Activated CD8-positive, alpha-beta T cell treated with anti-CD3 and anti-CD28 coated beads for 36 hours (primary cell): Measurements from ENCODE around the gene CECR2. TPM values are rescaled to one million over a fixed set of nuclear protein-coding genes. Genes with fewer than 3 reads are reported as not detected.
A peak's percentile ranks its signal among the peaks of the same experiment; 100 is the strongest.

Experiments
- ATAC-seq: fragments of 200-7000 bp; cut with Tn5 transposase; one replicate; pipeline ENCODE4 v1.10.0; 2021; ENCODE audit warnings: mild to moderate bottlenecking, moderate library complexity
- CTCF ChIA-PET: fragments of 350-600 bp; sonication (Branson Sonifier 250); formaldehyde crosslinking; loops from one replicate; lab custom pipeline; 2021; ENCODE audit warnings: antibody characterized with exemption; lab: Charles Lee
- POLR2A ChIA-PET: fragments of 350-600 bp; sonication (Branson Sonifier 250); formaldehyde crosslinking; loops from one replicate; lab custom pipeline; 2021; ENCODE audit warnings: antibody characterized with exemption; lab: Charles Lee
- DNase-seq: peaks from one replicate; pipeline ENCODE4 v3.0.0-alpha.2; 2020
- H3K27ac Mint-ChIP-seq: one replicate; pipeline ENCODE4 v1.8.0; 2021; ENCODE audit warnings: mild to moderate bottlenecking, mixed read lengths
- H3K27me3 Mint-ChIP-seq: one replicate; pipeline ENCODE4 v1.8.0; 2021; ENCODE audit warnings: mixed read lengths
- H3K36me3 Mint-ChIP-seq: one replicate; pipeline ENCODE4 v1.8.0; 2021; ENCODE audit warnings: low read depth, mixed read lengths
- H3K4me1 Mint-ChIP-seq: one replicate; pipeline ENCODE4 v1.8.0; 2021; ENCODE audit warnings: low read depth, mixed read lengths
- H3K4me3 Mint-ChIP-seq: one replicate; pipeline ENCODE4 v1.8.0; 2021; ENCODE audit warnings: mild to moderate bottlenecking, moderate library complexity, mixed read lengths
- H3K9me3 Mint-ChIP-seq: one replicate; pipeline ENCODE4 v1.8.0; 2021; ENCODE audit warnings: mixed read lengths
- intact Hi-C: fragments of 100-400 bp; cut with micrococcal nuclease; formaldehyde crosslinking; loops from one replicate; pipeline ENCODE4 v1.10.0; 2022
- total RNA-seq, 2 experiments: library from RNA; stranded (reverse); gene quantifications; one replicate each; pipeline ENCODE4 v1.2.3, GENCODE V29; 2021
- TF ChIP-seq, protein P1 (sequence below): fragments of 200-600 bp; IDR thresholded peaks from one replicate; pipeline ENCODE4 v1.8.0; 2022; ENCODE audit warnings: antibody characterized with exemption, mild to moderate bottlenecking

CECR2 gene
- total RNA-seq = under 1 TPM; 0.11 to 0.16 TPM

DNA sequence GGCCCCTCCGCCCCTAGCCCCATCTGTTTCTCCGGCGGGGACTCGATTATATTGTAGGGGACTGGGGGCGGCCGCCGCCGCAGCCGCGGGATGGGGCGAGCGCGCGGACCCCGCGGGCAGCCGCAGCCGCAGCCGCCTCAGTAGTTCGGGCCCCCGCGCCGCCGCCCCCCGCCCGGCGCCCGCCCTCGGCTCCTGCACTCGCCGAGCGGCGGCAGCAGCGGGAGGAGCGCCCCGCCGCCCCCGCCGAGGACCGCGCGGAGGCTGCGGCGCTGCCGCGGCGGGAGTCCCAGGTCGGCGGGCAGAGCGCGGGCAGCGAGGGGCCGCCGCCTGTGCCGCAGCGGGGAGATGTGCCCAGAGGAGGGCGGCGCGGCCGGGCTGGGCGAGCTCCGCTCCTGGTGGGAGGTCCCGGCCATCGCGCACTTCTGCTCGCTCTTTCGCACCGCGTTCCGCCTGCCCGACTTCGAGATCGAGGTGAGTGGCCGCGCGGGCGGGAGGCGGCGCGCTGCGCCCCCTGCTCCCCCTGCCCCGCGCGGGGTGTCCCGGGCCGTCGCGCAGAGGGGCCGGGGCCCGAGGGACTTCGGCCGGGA lies at the start of gene CECR2:
Gene CECR2, plus strand, starts transcription at position 22 of the 587 bp plus-strand sequence. Its CDS starts 324 bp downstream, at position 346.
- H3K4me3 Mint-ChIP-seq = peak within 1 kb of the TSS; percentile 34
- intact Hi-C loops = no loop called here

GRCh38 chr22:17319546-17319945 lies 49.7 kb upstream of the CECR2 start:
- H3K27ac Mint-ChIP-seq = no peak overlapping the region
- no peaks in the 10 kb centered on the region for H3K36me3 Mint-ChIP-seq
- TF ChIP-seq, protein P1, sequence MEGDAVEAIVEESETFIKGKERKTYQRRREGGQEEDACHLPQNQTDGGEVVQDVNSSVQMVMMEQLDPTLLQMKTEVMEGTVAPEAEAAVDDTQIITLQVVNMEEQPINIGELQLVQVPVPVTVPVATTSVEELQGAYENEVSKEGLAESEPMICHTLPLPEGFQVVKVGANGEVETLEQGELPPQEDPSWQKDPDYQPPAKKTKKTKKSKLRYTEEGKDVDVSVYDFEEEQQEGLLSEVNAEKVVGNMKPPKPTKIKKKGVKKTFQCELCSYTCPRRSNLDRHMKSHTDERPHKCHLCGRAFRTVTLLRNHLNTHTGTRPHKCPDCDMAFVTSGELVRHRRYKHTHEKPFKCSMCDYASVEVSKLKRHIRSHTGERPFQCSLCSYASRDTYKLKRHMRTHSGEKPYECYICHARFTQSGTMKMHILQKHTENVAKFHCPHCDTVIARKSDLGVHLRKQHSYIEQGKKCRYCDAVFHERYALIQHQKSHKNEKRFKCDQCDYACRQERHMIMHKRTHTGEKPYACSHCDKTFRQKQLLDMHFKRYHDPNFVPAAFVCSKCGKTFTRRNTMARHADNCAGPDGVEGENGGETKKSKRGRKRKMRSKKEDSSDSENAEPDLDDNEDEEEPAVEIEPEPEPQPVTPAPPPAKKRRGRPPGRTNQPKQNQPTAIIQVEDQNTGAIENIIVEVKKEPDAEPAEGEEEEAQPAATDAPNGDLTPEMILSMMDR = no peak
- H3K27me3 Mint-ChIP-seq = no peaks in the 10 kb centered on the region
- H3K9me3 Mint-ChIP-seq = no peaks in the 10 kb centered on the region
- ChIA-PET CTCF (interaction anchor here (1.0 kb wide), 1 partner anchor 148 kb away, joined by 3 read pairs; no protein-coding TSS in a partner anchor), POLR2A (no interaction called here)
- DNase-seq = no peak
- ATAC-seq = no peak
- intact Hi-C loops = no loop called here
- no peak overlapping the region for H3K4me3 Mint-ChIP-seq
- no peaks in the 10 kb centered on the region for H3K4me1 Mint-ChIP-seq

More for the DNA sequence above, at the start of gene CECR2:
- TF ChIP-seq, protein P1 = no peak
- ATAC-seq (peak; percentile 51), DNase-seq (peak; percentile 36)
- ChIA-PET POLR2A (interaction anchor here (1.1 kb wide), 1 partner anchor 9 kb away, joined by 3 read pairs; no protein-coding TSS in a partner anchor), CTCF (interaction anchor here (1.3 to 1.9 kb wide), 2 partner anchors 132 to 198 kb away, joined by 3 to 6 read pairs; no protein-coding TSS in a partner anchor)
- H3K4me1 Mint-ChIP-seq = peaks cover 19% of the 10 kb centered on the region
- no peaks in the 10 kb centered on the region for H3K36me3 Mint-ChIP-seq
- no peak within 1 kb of the TSS for H3K27ac Mint-ChIP-seq
- H3K27me3 Mint-ChIP-seq = peaks cover 55% of the 10 kb centered on the region
- no peaks in the 10 kb centered on the region for H3K9me3 Mint-ChIP-seq

- intact Hi-C loops = no loop called here
- POLR2A ChIA-PET = no interaction called here
- Mint-ChIP-seq H3K36me3 (no peaks in the 10 kb centered on the region), H3K9me3 (no peaks in the 10 kb centered on the region), H3K4me1 (no peaks in the 10 kb centered on the region), H3K4me3 (no peak overlapping the region), H3K27ac (no peak overlapping the region), H3K27me3 (no peaks in the 10 kb centered on the region)
- CTCF ChIA-PET = no interaction called here
- ATAC-seq (no peak), DNase-seq (no peak)
- TF ChIP-seq, protein P1 = no peak
Observed at GRCh38 chr22:17322511-17322910, 46.7 kb upstream of the CECR2 start.

DNA sequence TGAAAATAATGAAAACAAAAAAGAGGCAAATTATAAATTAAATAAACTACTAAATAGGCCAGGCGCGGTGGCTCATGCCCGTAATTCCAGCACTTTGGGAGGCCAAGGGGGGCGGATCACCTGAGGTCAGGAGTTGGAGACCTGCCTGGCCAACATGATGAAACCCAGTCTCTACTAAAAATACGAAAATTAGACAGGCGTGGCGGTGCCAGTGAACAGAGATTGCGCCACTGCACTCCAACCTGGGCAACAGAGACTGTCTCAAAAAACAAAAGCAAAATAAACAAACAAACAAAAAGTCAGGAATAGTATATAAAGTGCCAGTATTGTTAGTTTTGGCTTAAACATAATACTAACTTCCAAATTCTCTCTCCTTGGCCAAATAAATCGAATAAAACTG lies 37.6 kb upstream of the CECR2 start:
- ATAC-seq (no peak), DNase-seq (no peak)
- H3K36me3 Mint-ChIP-seq = no peaks in the 10 kb centered on the region
- TF ChIP-seq, protein P1 = no peak
- H3K27ac Mint-ChIP-seq = no peak overlapping the region
- no peaks in the 10 kb centered on the region for H3K4me1 Mint-ChIP-seq
- CTCF ChIA-PET = no interaction called here
- H3K4me3 Mint-ChIP-seq = no peak overlapping the region
- no peaks in the 10 kb centered on the region for H3K27me3 Mint-ChIP-seq
- intact Hi-C loops = no loop called here
- POLR2A ChIA-PET = no interaction called here
- H3K9me3 Mint-ChIP-seq = no peaks in the 10 kb centered on the region

DNA sequence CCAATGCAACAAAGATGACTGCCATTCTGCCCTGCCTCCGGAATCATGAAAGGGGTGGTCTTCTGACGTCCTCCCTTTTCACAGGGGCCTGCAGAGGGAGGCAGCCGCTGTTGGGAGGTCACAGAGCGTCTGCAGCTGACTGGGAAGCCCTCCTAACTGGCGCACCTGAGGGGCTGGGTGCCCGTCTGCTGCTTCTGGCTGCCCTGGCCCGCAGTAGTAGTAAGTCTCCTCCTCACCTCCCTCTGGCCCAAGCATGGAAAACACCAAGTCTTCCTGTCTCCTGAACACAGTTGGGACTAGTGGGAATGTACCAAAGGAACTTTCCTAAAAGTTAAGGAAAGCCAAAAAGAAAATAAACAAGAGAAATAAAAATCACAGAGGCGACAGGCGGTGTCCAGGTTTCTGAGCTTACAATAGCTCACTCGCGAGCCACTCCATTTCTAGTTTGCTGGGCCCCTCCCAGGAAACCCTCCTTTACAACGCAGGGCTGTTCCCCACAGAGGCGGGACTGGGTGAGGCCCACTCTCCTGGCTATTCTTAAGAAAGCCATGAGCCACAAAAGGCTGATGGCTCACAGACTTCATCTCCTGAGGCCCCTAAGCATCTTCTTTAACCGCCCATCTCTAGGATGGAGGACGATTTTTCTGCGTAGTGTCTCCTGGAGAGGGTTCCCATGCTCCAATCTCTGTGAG lies 37.0 kb upstream of the CECR2 start:
- ATAC-seq = no peak
- Mint-ChIP-seq H3K27me3 (peaks cover 3% of the 10 kb centered on the region), H3K4me1 (no peaks in the 10 kb centered on the region), H3K36me3 (no peaks in the 10 kb centered on the region), H3K9me3 (no peaks in the 10 kb centered on the region), H3K27ac (no peak overlapping the region), H3K4me3 (no peak overlapping the region)
- TF ChIP-seq, protein P1 = no peak
- ChIA-PET POLR2A (no interaction called here), CTCF (no interaction called here)
- intact Hi-C loops = no loop called here
- DNase-seq = no peak
